Natural killer cell treated with Interleukin-12 subunit alpha and Interleukin-12 subunit beta and Interleukin-15 and Interleukin-18, amount 100 ng/mL, for 72 hours (primary cell): ENCODE results near the gene TAP2. TPM values are rescaled to one million over a fixed set of nuclear protein-coding genes. Genes with fewer than 3 reads are reported as not detected.

Experiments
- ATAC-seq, 2 donors: fragments of 150-1000 bp; cut with Tn5 transposase in 1 of 2; sonication (Bioruptor Pico), chemical (Tn5 transposase) in 1 of 2; 2 replicates each; pipeline ENCODE4 v1.10.0; 2021
- DNase-seq: peaks from one replicate; pipeline ENCODE4 v3.0.0; 2022; ENCODE audit warnings: low spot score
- H3K27ac Mint-ChIP-seq, 2 donors: 1 replicate in 1 of 2; 2 replicates in 1 of 2; pipeline ENCODE4 v1.8.0; 2022; ENCODE audit warnings: mixed read lengths in 2 of 2, mild to moderate bottlenecking in 1 of 2, moderate library complexity in 1 of 2
- H3K27me3 Mint-ChIP-seq, 2 donors: 1 replicate in 1 of 2; 2 replicates in 1 of 2; pipeline ENCODE4 v1.8.0; 2022; ENCODE audit warnings: mixed read lengths in 2 of 2
- H3K36me3 Mint-ChIP-seq: one replicate; pipeline ENCODE4 v1.8.0; 2022; ENCODE audit warnings: mixed read lengths
- H3K4me1 Mint-ChIP-seq, 2 donors: 1 replicate in 1 of 2; 2 replicates in 1 of 2; pipeline ENCODE4 v1.8.0; 2022; ENCODE audit warnings: low read depth in 2 of 2, mixed read lengths in 2 of 2, mild to moderate bottlenecking in 1 of 2
- H3K4me3 Mint-ChIP-seq: one replicate; pipeline ENCODE4 v1.8.0; 2022; ENCODE audit warnings: mixed read lengths
- H3K9me3 Mint-ChIP-seq: 2 replicates; pipeline ENCODE4 v1.8.0; 2022; ENCODE audit warnings: mixed read lengths
- total RNA-seq, 2 donors: library from RNA; stranded (reverse); gene quantifications; one replicate each; pipeline ENCODE4 v1.2.3, GENCODE V29; 2022

The TAP2 gene
- total RNA-seq, 2 donors from 2014 or later = 220 to 252 TPM

- no peaks in the 10 kb centered on the region for H3K27me3 Mint-ChIP-seq
- no peak for ATAC-seq
- peak overlapping the region; percentile 89 for H3K4me3 Mint-ChIP-seq
- H3K36me3 Mint-ChIP-seq = peaks cover 64% of the 10 kb centered on the region
- no peaks in the 10 kb centered on the region for H3K9me3 Mint-ChIP-seq
- H3K27ac Mint-ChIP-seq = peak overlapping the region; percentile 98 to 100
- peaks cover 72 to 78% of the 10 kb centered on the region in 2 donors for H3K4me1 Mint-ChIP-seq
- no peak for DNase-seq
Observed at GRCh38 chr6:32836873-32837272, 1.7 kb downstream of the TAP2 start.

- H3K27me3 Mint-ChIP-seq = no peaks in the 10 kb centered on the region
- H3K27ac Mint-ChIP-seq = peak overlapping the region; percentile 98 to 100
- H3K36me3 Mint-ChIP-seq = peaks cover 67% of the 10 kb centered on the region
- H3K4me3 Mint-ChIP-seq = peak overlapping the region; percentile 89
- no peak for DNase-seq
- H3K9me3 Mint-ChIP-seq = no peaks in the 10 kb centered on the region
- H3K4me1 Mint-ChIP-seq = peaks cover 62 to 78% of the 10 kb centered on the region in 2 donors
- no peak for ATAC-seq
Observed at GRCh38 chr6:32835167-32835893, 3.2 kb downstream of the TAP2 start.

- peak overlapping the region; percentile 42 for H3K4me3 Mint-ChIP-seq
- no peaks in the 10 kb centered on the region for H3K9me3 Mint-ChIP-seq
- H3K27ac Mint-ChIP-seq = peak overlapping the region; percentile 34 to 38
- H3K4me1 Mint-ChIP-seq = peaks cover 61 to 75% of the 10 kb centered on the region in 2 donors
- H3K27me3 Mint-ChIP-seq = no peaks in the 10 kb centered on the region
- DNase-seq (no peak), ATAC-seq (no peak)
- H3K36me3 Mint-ChIP-seq = peaks cover 68% of the 10 kb centered on the region
Observed at GRCh38 chr6:32833664-32834063, 4.9 kb downstream of the TAP2 start.

GRCh38 chr6:32832535-32832934 is 6.0 kb downstream of the TAP2 start:
- DNase-seq = no peak
- H3K4me3 Mint-ChIP-seq = no peak overlapping the region
- peaks cover 59 to 76% of the 10 kb centered on the region in 2 donors for H3K4me1 Mint-ChIP-seq
- peaks cover 72% of the 10 kb centered on the region for H3K36me3 Mint-ChIP-seq
- H3K27me3 Mint-ChIP-seq = no peaks in the 10 kb centered on the region
- H3K9me3 Mint-ChIP-seq = no peaks in the 10 kb centered on the region
- H3K27ac Mint-ChIP-seq = peak overlapping the region in 1 of 2 donors; percentile 34
- no peak for ATAC-seq

GRCh38 chr6:32830936-32831335 is 7.6 kb downstream of the TAP2 start:
- H3K9me3 Mint-ChIP-seq = no peaks in the 10 kb centered on the region
- peak overlapping the region; percentile 2 to 43 for H3K27ac Mint-ChIP-seq
- peaks cover 49 to 64% of the 10 kb centered on the region in 2 donors for H3K4me1 Mint-ChIP-seq
- H3K36me3 Mint-ChIP-seq = peaks cover 60% of the 10 kb centered on the region
- ATAC-seq (no peak), DNase-seq (no peak)
- no peak overlapping the region for H3K4me3 Mint-ChIP-seq
- no peaks in the 10 kb centered on the region for H3K27me3 Mint-ChIP-seq

- peaks cover 53% of the 10 kb centered on the region for H3K36me3 Mint-ChIP-seq
- no peaks in the 10 kb centered on the region for H3K9me3 Mint-ChIP-seq
- no peak overlapping the region for H3K27ac Mint-ChIP-seq
Observed at GRCh38 chr6:32830017-32830416, 8.5 kb downstream of the TAP2 start.

GRCh38 chr6:32829495-32829894 is 9.0 kb downstream of the TAP2 start:
- peaks cover 35 to 49% of the 10 kb centered on the region in 2 donors for H3K4me1 Mint-ChIP-seq
- no peak overlapping the region for H3K27ac Mint-ChIP-seq

More at GRCh38 chr6:32830017-32830416, 8.5 kb downstream of the TAP2 start:
- no peak for ATAC-seq
- Mint-ChIP-seq H3K27me3 (no peaks in the 10 kb centered on the region), H3K4me3 (no peak overlapping the region), H3K4me1 (peaks cover 40 to 55% of the 10 kb centered on the region in 2 donors)
- DNase-seq = no peak

GRCh38 chr6:32827025-32827424 is 11.5 kb downstream of the TAP2 start:
- no peak for DNase-seq
- no peak for ATAC-seq
- peak overlapping the region in 1 of 2 donors; percentile 7 for H3K27ac Mint-ChIP-seq
- no peaks in the 10 kb centered on the region for H3K27me3 Mint-ChIP-seq
- H3K9me3 Mint-ChIP-seq = no peaks in the 10 kb centered on the region
- no peak overlapping the region for H3K4me3 Mint-ChIP-seq
- H3K4me1 Mint-ChIP-seq = peaks cover 15 to 27% of the 10 kb centered on the region in 2 donors
- peaks cover 29% of the 10 kb centered on the region for H3K36me3 Mint-ChIP-seq

More at GRCh38 chr6:32829495-32829894, 9.0 kb downstream of the TAP2 start:
- no peaks in the 10 kb centered on the region for H3K27me3 Mint-ChIP-seq
- peaks cover 48% of the 10 kb centered on the region for H3K36me3 Mint-ChIP-seq
- H3K4me3 Mint-ChIP-seq = no peak overlapping the region
- DNase-seq (no peak), ATAC-seq (no peak)
- no peaks in the 10 kb centered on the region for H3K9me3 Mint-ChIP-seq

- ATAC-seq (no peak), DNase-seq (no peak)
- peaks cover 10 to 16% of the 10 kb centered on the region in 2 donors for H3K4me1 Mint-ChIP-seq
- H3K9me3 Mint-ChIP-seq = no peaks in the 10 kb centered on the region
- H3K27ac Mint-ChIP-seq = peak overlapping the region in 1 of 2 donors; percentile 7
- H3K27me3 Mint-ChIP-seq = no peaks in the 10 kb centered on the region
- no peak overlapping the region for H3K4me3 Mint-ChIP-seq
- H3K36me3 Mint-ChIP-seq = peaks cover 19% of the 10 kb centered on the region
Observed at GRCh38 chr6:32825966-32826365, 12.6 kb downstream of the TAP2 start.

GRCh38 chr6:32819729-32820128 is 18.8 kb downstream of the TAP2 start:
- no peaks in the 10 kb centered on the region for H3K4me1 Mint-ChIP-seq
- no peaks in the 10 kb centered on the region for H3K9me3 Mint-ChIP-seq
- H3K36me3 Mint-ChIP-seq = no peaks in the 10 kb centered on the region
- no peak for DNase-seq
- no peaks in the 10 kb centered on the region for H3K27me3 Mint-ChIP-seq
- no peak overlapping the region for H3K4me3 Mint-ChIP-seq
- no peak for ATAC-seq
- H3K27ac Mint-ChIP-seq = peak overlapping the region in 1 of 2 donors; percentile 32

GRCh38 chr6:32818867-32819266 is 19.7 kb downstream of the TAP2 start:
- H3K9me3 Mint-ChIP-seq = no peaks in the 10 kb centered on the region
- H3K4me3 Mint-ChIP-seq = no peak overlapping the region
- DNase-seq (no peak), ATAC-seq (no peak)
- no peaks in the 10 kb centered on the region for H3K4me1 Mint-ChIP-seq
- H3K27me3 Mint-ChIP-seq = no peaks in the 10 kb centered on the region
- no peak overlapping the region for H3K27ac Mint-ChIP-seq
- no peaks in the 10 kb centered on the region for H3K36me3 Mint-ChIP-seq

- DNase-seq = no peak
- H3K27ac Mint-ChIP-seq = no peak within 1 kb of the TSS
- no peak within 1 kb of the TSS for H3K4me3 Mint-ChIP-seq
- no peaks in the 10 kb centered on the region for H3K27me3 Mint-ChIP-seq
- no peaks in the 10 kb centered on the region for H3K9me3 Mint-ChIP-seq
- no peak for ATAC-seq
- H3K4me1 Mint-ChIP-seq = no peaks in the 10 kb centered on the region
- H3K36me3 Mint-ChIP-seq = no peaks in the 10 kb centered on the region
Observed at GRCh38 chr6:32816746-32817204, 21.8 kb downstream of the TAP2 start, which contains the start of gene HLA-DOB. TSS of gene HLA-DOB (minus strand) at chr6:32817002. CDS start at chr6:32816951, 51 bp downstream.

GRCh38 chr6:32815996-32816395 is 22.5 kb downstream of the TAP2 start:
- Mint-ChIP-seq H3K9me3 (no peaks in the 10 kb centered on the region), H3K36me3 (no peaks in the 10 kb centered on the region), H3K27ac (no peak overlapping the region), H3K27me3 (no peaks in the 10 kb centered on the region), H3K4me3 (no peak overlapping the region), H3K4me1 (no peaks in the 10 kb centered on the region)
- ATAC-seq (no peak), DNase-seq (no peak)

GRCh38 chr6:32815115-32815514 is 23.4 kb downstream of the TAP2 start:
- Mint-ChIP-seq H3K4me1 (no peaks in the 10 kb centered on the region), H3K4me3 (no peak overlapping the region), H3K27ac (no peak overlapping the region), H3K36me3 (no peaks in the 10 kb centered on the region), H3K27me3 (no peaks in the 10 kb centered on the region), H3K9me3 (no peaks in the 10 kb centered on the region)
- ATAC-seq (no peak), DNase-seq (no peak)
